Measurements from ENCODE around the gene C1orf115. TPM values are rescaled to one million over a fixed set of nuclear protein-coding genes. Genes with fewer than 3 reads are reported as not detected.
"Not testable (repeated sequence)": the region's sequence is repeated elsewhere in the genome, so short reads cannot be mapped to it uniquely, and the experiment has no call there.

Gene C1orf115
- total and polyA plus RNA-seq, 4 donors = 13.3 to 19.0 (median 18.5) TPM

DNA sequence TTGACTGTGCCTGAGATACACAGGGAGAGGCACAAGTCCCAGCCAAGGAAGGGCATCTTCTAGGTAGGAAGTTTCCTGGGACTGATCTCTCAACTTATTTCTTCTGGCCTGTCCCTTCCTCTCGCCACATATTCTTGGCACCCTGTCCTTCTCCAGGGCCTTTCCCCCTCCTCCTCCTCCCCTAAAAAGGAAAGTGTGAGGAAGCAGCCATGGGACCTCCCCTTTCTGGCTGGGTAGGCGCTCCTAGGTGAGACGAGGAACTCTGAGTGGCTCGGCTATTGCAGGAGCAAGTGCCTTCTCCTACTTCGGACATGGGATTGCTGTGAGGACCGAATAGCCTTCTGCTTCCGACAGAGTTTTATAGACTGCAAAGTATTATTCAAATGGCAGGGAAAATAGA lies 42.5 kb downstream of the C1orf115 start:
- Histone ChIP-seq H3K36me3 (ENCODE audit: control insufficient read depth in 4 of 4, insufficient read depth in 4 of 4, low read length in 4 of 4) (no peaks in the 10 kb centered on the region), H3K27me3 (ENCODE audit: control insufficient read depth in 3 of 3, insufficient read depth in 3 of 3, low read length in 2 of 3) (no peaks in the 10 kb centered on the region), H3K9me3 (ENCODE audit: control insufficient read depth in 4 of 4, insufficient read depth in 3 of 4, low read length in 3 of 4) (no peaks in the 10 kb centered on the region), H3K27ac (ENCODE audit: low read depth in 1 of 2, low read length in 1 of 2) (peak overlapping the region; percentile 76 to 90), H3K4me1 (ENCODE audit: control insufficient read depth in 5 of 5, insufficient read depth in 5 of 5, low read length in 5 of 5) (peaks cover 0 to 3% (median 0%) of the 10 kb centered on the region in 5 donors), H3K9ac (ENCODE audit: insufficient read depth in 1 of 2, low read length in 2 of 2) (no peak overlapping the region), H3K4me3 (no peak overlapping the region)
- TF ChIP-seq CTCF (IDR thresholded peaks at IDR 0.05; ENCODE audit: control extremely low read depth, extremely low read depth) = no peak
- WGBS, 2 donors = 40 to 46% methylated on average over 7 of the region's 7 CpGs
- ATAC-seq (ENCODE audit: insufficient read depth, low FRiP score) (peak; percentile 37), DNase-seq (no peak)

- DNase-seq (peak; percentile 86 to 89 (median 88)), ATAC-seq (ENCODE audit: insufficient read depth, low FRiP score) (peak; percentile 96)
- Histone ChIP-seq H3K27me3 (ENCODE audit: control insufficient read depth in 3 of 3, insufficient read depth in 3 of 3, low read length in 2 of 3) (no peaks in the 10 kb centered on the region), H3K9ac (ENCODE audit: insufficient read depth in 1 of 2, low read length in 2 of 2) (peak overlapping the region in 1 of 2 donors; percentile 50), H3K9me3 (ENCODE audit: control insufficient read depth in 4 of 4, insufficient read depth in 3 of 4, low read length in 3 of 4) (no peaks in the 10 kb centered on the region), H3K4me3 (no peak overlapping the region), H3K4me1 (ENCODE audit: control insufficient read depth in 5 of 5, insufficient read depth in 5 of 5, low read length in 5 of 5) (peaks cover 0 to 3% (median 0%) of the 10 kb centered on the region in 5 donors), H3K27ac (ENCODE audit: low read depth in 1 of 2, low read length in 1 of 2) (peak overlapping the region; percentile 70 to 76), H3K36me3 (ENCODE audit: control insufficient read depth in 4 of 4, insufficient read depth in 4 of 4, low read length in 4 of 4) (no peaks in the 10 kb centered on the region)
- WGBS, 2 donors = 2 to 3% methylated on average over 15 of the region's 15 CpGs
- TF ChIP-seq CTCF (IDR thresholded peaks at IDR 0.05; ENCODE audit: control extremely low read depth, extremely low read depth) = peak; percentile 57
Observed at GRCh38 chr1:220733086-220733601, 43.0 kb downstream of the C1orf115 start.

GRCh38 chr1:220734571-220735326 lies 44.6 kb downstream of the C1orf115 start:
- DNase-seq (no peak), ATAC-seq (ENCODE audit: insufficient read depth, low FRiP score) (peak; percentile 58)
- Histone ChIP-seq H3K36me3 (ENCODE audit: control insufficient read depth in 4 of 4, insufficient read depth in 4 of 4, low read length in 4 of 4) (no peaks in the 10 kb centered on the region), H3K4me1 (ENCODE audit: control insufficient read depth in 5 of 5, insufficient read depth in 5 of 5, low read length in 5 of 5) (peaks cover 0 to 3% (median 0%) of the 10 kb centered on the region in 5 donors), H3K27ac (ENCODE audit: low read depth in 1 of 2, low read length in 1 of 2) (peak overlapping the region in 1 of 2 donors; percentile 80), H3K27me3 (ENCODE audit: control insufficient read depth in 3 of 3, insufficient read depth in 3 of 3, low read length in 2 of 3) (no peaks in the 10 kb centered on the region), H3K9me3 (ENCODE audit: control insufficient read depth in 4 of 4, insufficient read depth in 3 of 4, low read length in 3 of 4) (no peaks in the 10 kb centered on the region), H3K4me3 (no peak overlapping the region), H3K9ac (ENCODE audit: insufficient read depth in 1 of 2, low read length in 2 of 2) (no peak overlapping the region)
- TF ChIP-seq CTCF (IDR thresholded peaks at IDR 0.05; ENCODE audit: control extremely low read depth, extremely low read depth) = no peak
- 70 to 88% methylated on average over 11 of the region's 11 CpGs for WGBS, 2 donors

GRCh38 chr1:220736283-220736682 lies 46.1 kb downstream of the C1orf115 start:
- H3K9ac ChIP-seq (ENCODE audit: insufficient read depth in 1 of 2, low read length in 2 of 2); H3K4me3 ChIP-seq; H3K36me3 ChIP-seq (ENCODE audit: control insufficient read depth in 4 of 4, insufficient read depth in 4 of 4, low read length in 4 of 4); H3K9me3 ChIP-seq (ENCODE audit: control insufficient read depth in 4 of 4, insufficient read depth in 3 of 4, low read length in 3 of 4); H3K27me3 ChIP-seq (ENCODE audit: control insufficient read depth in 3 of 3, insufficient read depth in 3 of 3, low read length in 2 of 3); ATAC-seq (ENCODE audit: insufficient read depth, low FRiP score); DNase-seq; H3K27ac ChIP-seq (ENCODE audit: low read depth in 1 of 2, low read length in 1 of 2); H3K4me1 ChIP-seq (ENCODE audit: control insufficient read depth in 5 of 5, insufficient read depth in 5 of 5, low read length in 5 of 5): not testable (repeated sequence)
- 98 to 99% methylated on average over 7 of the region's 7 CpGs for WGBS, 2 donors

All from lung (tissue), 12 donors.